ENCODE results near the gene TECPR1.

The TECPR1 gene

DNA sequence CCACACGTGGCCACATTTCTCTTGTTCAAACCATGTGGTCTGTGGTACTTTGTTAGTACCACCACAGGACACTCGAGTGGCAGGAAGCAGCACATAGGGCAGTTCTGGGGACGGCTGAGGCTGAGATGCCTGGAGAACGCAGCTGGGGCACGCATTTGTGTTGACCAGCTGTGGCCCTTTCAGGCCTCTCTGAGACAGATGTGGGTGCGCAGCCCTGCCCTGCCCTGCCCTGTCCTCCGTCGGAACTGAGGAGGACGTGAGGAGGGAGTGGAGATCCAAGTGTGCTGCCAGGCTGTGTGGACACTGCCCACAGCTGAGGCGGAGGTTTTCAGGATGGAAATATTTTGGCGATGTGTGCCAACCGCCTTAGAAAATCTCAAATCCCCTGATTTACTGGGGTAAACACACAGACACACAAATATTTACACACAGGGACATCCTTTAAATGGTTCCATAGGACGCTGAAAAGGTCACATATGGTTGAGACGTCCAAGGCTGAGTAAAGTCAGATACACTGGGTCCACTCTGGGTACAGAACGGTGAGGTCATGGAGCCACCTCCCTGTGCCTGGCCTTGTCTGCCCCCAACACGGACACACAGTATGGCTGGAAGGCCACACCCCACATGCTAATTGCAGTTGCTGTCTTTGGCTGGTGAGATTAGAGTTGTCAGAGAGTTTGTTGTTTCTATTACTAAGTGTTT is 26.0 kb downstream of the TECPR1 start:
- no peak for DNase-seq (ENCODE audit: low read depth)
- H3K4me3 ChIP-seq (ENCODE audit: low read depth, low read length): no peak overlapping the region
- TF ChIP-seq, protein P1, sequence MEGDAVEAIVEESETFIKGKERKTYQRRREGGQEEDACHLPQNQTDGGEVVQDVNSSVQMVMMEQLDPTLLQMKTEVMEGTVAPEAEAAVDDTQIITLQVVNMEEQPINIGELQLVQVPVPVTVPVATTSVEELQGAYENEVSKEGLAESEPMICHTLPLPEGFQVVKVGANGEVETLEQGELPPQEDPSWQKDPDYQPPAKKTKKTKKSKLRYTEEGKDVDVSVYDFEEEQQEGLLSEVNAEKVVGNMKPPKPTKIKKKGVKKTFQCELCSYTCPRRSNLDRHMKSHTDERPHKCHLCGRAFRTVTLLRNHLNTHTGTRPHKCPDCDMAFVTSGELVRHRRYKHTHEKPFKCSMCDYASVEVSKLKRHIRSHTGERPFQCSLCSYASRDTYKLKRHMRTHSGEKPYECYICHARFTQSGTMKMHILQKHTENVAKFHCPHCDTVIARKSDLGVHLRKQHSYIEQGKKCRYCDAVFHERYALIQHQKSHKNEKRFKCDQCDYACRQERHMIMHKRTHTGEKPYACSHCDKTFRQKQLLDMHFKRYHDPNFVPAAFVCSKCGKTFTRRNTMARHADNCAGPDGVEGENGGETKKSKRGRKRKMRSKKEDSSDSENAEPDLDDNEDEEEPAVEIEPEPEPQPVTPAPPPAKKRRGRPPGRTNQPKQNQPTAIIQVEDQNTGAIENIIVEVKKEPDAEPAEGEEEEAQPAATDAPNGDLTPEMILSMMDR (IDR thresholded peaks at IDR 0.05; ENCODE audit: low read depth, low read length, missing control alignments): no peak
- in situ Hi-C loops (cut with HindIII; ENCODE audit: low sequenced_read_pairs): no loop called here

DNA sequence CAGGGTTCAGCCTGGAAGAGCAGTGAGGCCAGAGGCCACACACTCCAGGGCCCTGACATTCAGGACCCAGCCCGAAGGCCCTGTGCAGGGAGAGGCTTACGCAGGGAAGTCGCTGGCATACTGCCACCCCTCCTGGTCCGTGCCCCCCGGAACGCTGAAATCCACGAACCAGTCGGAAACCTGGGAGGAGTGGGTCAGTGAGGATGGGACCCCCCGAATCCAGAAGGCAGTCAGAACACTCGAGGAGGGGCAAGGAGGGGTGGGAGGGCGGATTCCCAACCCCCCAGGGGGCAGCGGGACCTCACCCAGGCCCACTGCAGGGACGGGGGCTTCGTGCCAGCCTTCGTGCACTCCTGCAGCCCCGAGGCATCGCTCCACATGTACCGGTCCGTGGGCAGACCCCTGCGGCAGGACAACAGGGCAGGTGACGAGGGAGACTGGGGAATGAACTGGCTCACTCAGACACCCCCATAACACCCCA is 27.3 kb downstream of the TECPR1 start:
- TF ChIP-seq, protein P1 (IDR thresholded peaks at IDR 0.05; ENCODE audit: low read depth, low read length, missing control alignments): no peak
- in situ Hi-C loops (cut with HindIII; ENCODE audit: low sequenced_read_pairs): no loop called here
- no peak overlapping the region for H3K4me3 ChIP-seq (ENCODE audit: low read depth, low read length)
- DNase-seq (ENCODE audit: low read depth): no peak

DNA sequence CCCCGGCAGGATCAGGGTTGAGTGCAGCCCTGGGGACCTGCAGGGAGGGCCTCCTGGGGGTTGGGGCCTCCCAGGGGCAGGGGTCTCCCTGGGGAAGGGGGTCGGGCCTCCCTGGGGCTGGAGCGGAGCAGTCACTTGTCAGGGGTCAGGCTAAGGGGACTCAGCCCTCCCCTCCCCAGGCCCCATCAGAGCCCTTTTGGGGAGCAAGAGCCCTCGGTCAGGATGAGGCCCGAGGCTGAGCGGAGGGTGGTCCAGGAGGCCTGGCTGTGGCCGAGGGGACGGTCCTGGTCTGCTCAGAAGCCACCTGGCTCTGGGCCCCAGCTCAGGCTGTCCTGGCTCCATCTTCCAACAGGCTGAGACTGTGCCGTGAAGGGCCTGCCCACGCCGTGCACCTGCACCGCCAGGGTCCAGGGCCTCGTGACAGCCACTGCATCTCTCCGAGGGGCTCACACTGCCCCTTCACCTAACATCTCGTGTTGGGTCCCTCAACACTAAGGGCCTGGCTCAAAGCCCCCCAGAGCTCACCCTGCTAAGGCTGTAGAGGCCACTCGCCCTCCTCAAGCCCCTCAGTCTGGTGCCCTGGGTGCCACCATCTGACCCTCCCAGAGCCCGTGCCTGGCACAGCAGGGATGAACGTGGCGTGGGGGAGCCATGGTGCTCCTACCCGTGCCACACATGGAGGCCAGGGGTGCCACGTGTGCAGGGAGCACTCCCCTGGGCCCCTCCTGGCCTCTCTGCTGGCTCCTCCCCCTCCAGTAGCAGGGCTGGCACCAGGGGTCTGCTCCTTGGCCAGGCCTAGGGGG is 27.9 kb downstream of the TECPR1 start:
- in situ Hi-C loops (cut with HindIII; ENCODE audit: low sequenced_read_pairs): no loop called here
- DNase-seq (ENCODE audit: low read depth): no peak
- TF ChIP-seq, protein P1 (IDR thresholded peaks at IDR 0.05; ENCODE audit: low read depth, low read length, missing control alignments): no peak

DNA sequence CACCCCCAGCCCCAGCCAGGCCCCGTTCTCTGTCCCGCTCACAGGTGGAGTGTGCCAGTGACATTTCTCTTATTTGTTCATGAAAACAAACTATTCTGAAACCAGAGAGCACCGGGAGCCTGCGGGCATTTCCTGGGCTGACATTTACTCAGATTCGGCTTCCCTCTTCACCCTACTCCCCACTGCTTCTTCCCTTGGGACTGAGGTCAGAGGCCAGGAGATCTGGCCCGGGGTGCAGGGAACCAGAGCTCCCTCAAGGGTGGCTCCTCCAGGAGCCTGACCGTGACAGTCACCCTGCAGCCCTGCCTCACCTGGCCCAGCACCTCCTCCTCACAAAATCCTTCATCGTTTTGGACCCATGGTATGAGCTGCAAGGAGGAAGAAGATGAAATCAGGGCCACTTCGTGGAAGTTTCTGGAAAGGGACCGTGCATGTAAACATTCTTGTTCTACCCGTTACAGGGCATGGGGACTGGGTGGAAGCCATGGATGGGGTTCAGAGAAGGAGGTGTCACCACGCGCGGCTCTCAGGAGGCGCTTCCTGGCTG is 28.6 kb downstream of the TECPR1 start:
- in situ Hi-C loops (cut with HindIII; ENCODE audit: low sequenced_read_pairs): no loop called here
- no peak overlapping the region for H3K4me3 ChIP-seq (ENCODE audit: low read depth, low read length)
- no peak for DNase-seq (ENCODE audit: low read depth)
- TF ChIP-seq, protein P1 (IDR thresholded peaks at IDR 0.05; ENCODE audit: low read depth, low read length, missing control alignments): no peak

More for the DNA sequence above, 27.9 kb downstream of the TECPR1 start:
- no peak overlapping the region for H3K4me3 ChIP-seq (ENCODE audit: low read depth, low read length)

DNA sequence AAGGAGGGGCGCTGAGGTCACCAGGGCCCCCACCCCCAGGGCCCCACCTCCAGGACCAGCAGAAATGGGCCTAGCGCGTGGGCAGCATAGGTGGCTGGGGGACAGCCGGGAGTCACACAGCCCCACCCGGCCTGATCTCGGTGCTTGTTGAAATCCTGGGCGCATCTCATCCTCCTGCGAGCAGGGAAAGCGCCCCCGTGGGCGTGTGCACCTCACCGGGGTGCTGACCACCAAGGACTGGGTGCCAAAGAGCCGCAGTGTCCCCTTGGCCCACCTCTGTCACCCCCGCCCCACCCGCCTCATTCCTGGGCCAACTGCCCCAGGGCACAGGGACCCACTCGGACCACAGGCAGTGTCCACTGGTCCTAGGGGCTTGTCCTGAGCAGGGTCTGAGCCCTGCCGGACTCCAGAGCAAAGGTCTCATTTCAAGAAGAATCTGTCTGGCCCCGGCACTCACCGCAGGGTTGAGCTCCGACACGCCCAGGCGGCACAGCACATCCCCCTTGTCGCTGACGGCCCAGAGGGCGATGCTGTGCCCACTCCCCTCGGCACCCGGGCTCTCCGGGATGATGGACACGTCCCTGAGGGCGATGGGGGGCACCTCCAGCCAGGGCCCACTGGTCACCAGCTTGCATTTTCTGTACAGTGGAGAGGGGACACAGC is 29.4 kb downstream of the TECPR1 start:
- H3K4me3 ChIP-seq (ENCODE audit: low read depth, low read length): no peak overlapping the region
- in situ Hi-C loops (cut with HindIII; ENCODE audit: low sequenced_read_pairs): no loop called here
- DNase-seq (ENCODE audit: low read depth): no peak
- TF ChIP-seq, protein P1 (IDR thresholded peaks at IDR 0.05; ENCODE audit: low read depth, low read length, missing control alignments): no peak
